ENCODE results near the gene ARHGAP28. TPM values are rescaled to one million over a fixed set of nuclear protein-coding genes. Genes with fewer than 3 reads are reported as not detected.

Gene ARHGAP28
- total RNA-seq, 1 donor from 2014 or later: 117 TPM

GRCh38 chr18:6764382-6764781, 34.9 kb downstream of the ARHGAP28 start:
- no peaks in the 10 kb centered on the region for H3K9me3 Mint-ChIP-seq (ENCODE audit: low read depth)
- DNase-seq (ENCODE audit: low spot score, unreplicated experiment): no peak
- H3K4me3 Mint-ChIP-seq (ENCODE audit: low read depth): no peak overlapping the region
- H3K27ac Mint-ChIP-seq: peak overlapping the region; percentile 79
- H3K4me1 Mint-ChIP-seq (ENCODE audit: low read depth): peaks cover 52% of the 10 kb centered on the region
- no peak for TF ChIP-seq CTCF (IDR thresholded peaks at IDR 0.05; ENCODE audit: unreplicated experiment)
- H3K27me3 Mint-ChIP-seq: no peaks in the 10 kb centered on the region
- H3K36me3 Mint-ChIP-seq (ENCODE audit: insufficient read depth): peaks cover 2% of the 10 kb centered on the region

GRCh38 chr18:6773777-6774176, 44.3 kb downstream of the ARHGAP28 start:
- DNase-seq (ENCODE audit: low spot score, unreplicated experiment): no peak
- Mint-ChIP-seq H3K36me3 (ENCODE audit: insufficient read depth) (peaks cover 10% of the 10 kb centered on the region), H3K4me1 (ENCODE audit: low read depth) (peaks cover 36% of the 10 kb centered on the region), H3K27me3 (no peaks in the 10 kb centered on the region), H3K27ac (peak overlapping the region; percentile 33), H3K4me3 (ENCODE audit: low read depth) (peak overlapping the region; percentile 40), H3K9me3 (ENCODE audit: low read depth) (no peaks in the 10 kb centered on the region)
- no peak for TF ChIP-seq CTCF (IDR thresholded peaks at IDR 0.05; ENCODE audit: unreplicated experiment)

- peak overlapping the region; percentile 45 for H3K4me3 Mint-ChIP-seq (ENCODE audit: low read depth)
- peaks cover 10% of the 10 kb centered on the region for H3K36me3 Mint-ChIP-seq (ENCODE audit: insufficient read depth)
- no peak overlapping the region for H3K27ac Mint-ChIP-seq
- H3K9me3 Mint-ChIP-seq (ENCODE audit: low read depth): no peaks in the 10 kb centered on the region
- H3K4me1 Mint-ChIP-seq (ENCODE audit: low read depth): peaks cover 43% of the 10 kb centered on the region
- H3K27me3 Mint-ChIP-seq: no peaks in the 10 kb centered on the region
- DNase-seq (ENCODE audit: low spot score, unreplicated experiment): no peak
- TF ChIP-seq CTCF (IDR thresholded peaks at IDR 0.05; ENCODE audit: unreplicated experiment): no peak
Measured at GRCh38 chr18:6775237-6775636, 45.7 kb downstream of the ARHGAP28 start.

- Mint-ChIP-seq H3K27me3 (no peaks in the 10 kb centered on the region), H3K27ac (peak overlapping the region; percentile 78), H3K36me3 (ENCODE audit: insufficient read depth) (peaks cover 10% of the 10 kb centered on the region), H3K4me1 (ENCODE audit: low read depth) (peaks cover 40% of the 10 kb centered on the region), H3K4me3 (ENCODE audit: low read depth) (no peak overlapping the region), H3K9me3 (ENCODE audit: low read depth) (no peaks in the 10 kb centered on the region)
- no peak for TF ChIP-seq CTCF (IDR thresholded peaks at IDR 0.05; ENCODE audit: unreplicated experiment)
- DNase-seq (ENCODE audit: low spot score, unreplicated experiment): no peak
Measured at GRCh38 chr18:6775702-6776101, 46.2 kb downstream of the ARHGAP28 start.

- Mint-ChIP-seq H3K9me3 (ENCODE audit: low read depth) (no peaks in the 10 kb centered on the region), H3K4me3 (ENCODE audit: low read depth) (no peak overlapping the region), H3K27me3 (no peaks in the 10 kb centered on the region), H3K4me1 (ENCODE audit: low read depth) (peaks cover 44% of the 10 kb centered on the region), H3K27ac (peak overlapping the region; percentile 78), H3K36me3 (ENCODE audit: insufficient read depth) (peaks cover 10% of the 10 kb centered on the region)
- TF ChIP-seq CTCF (IDR thresholded peaks at IDR 0.05; ENCODE audit: unreplicated experiment): no peak
- DNase-seq (ENCODE audit: low spot score, unreplicated experiment): no peak
Measured at GRCh38 chr18:6776188-6776587, 46.7 kb downstream of the ARHGAP28 start.

Measured in progenitor cell of endocrine pancreas (in vitro differentiated cells).